K562 (cell line): ENCODE measurements around the gene ATP5PD. TPM values are rescaled to one million over a fixed set of nuclear protein-coding genes. Genes with fewer than 3 reads are reported as not detected.

ENCODE experiments used
- ARID2 ChIP-seq: fragments of 450-650 bp; IDR thresholded peaks from 2 replicates; pipeline ENCODE4 v1.6.1; 2017; ENCODE audit warnings: antibody characterized with exemption, mild to moderate bottlenecking
- BACH1 ChIP-seq: fragments of 200-800 bp; sonication (Bioruptor generic); IDR thresholded peaks from 2 replicates; pipeline ENCODE4 v1.6.1; 2016; ENCODE audit warnings: missing genetic modification characterization, missing compliant biosample characterization
- HMG20B ChIP-seq: fragments of 250-450 bp; sonication (Bioruptor Pico); IDR thresholded peaks from 2 replicates; pipeline ENCODE4 v1.5.0; 2021; ENCODE audit warnings: mild to moderate bottlenecking
- HNRNPH1 ChIP-seq: fragments of 200-400 bp; formaldehyde crosslinking; optimal IDR thresholded peaks from 2 replicates; pipeline ENCODE3; 2017; ENCODE audit warnings: low read depth, mild to moderate bottlenecking, low read length, moderate library complexity
- MAFF ChIP-seq: IDR thresholded peaks from 2 replicates; pipeline ENCODE4 v1.6.1; 2012; ENCODE audit warnings: low read length, improper control_type of control experiment
- MBD2 ChIP-seq: sonication (generic); IDR thresholded peaks from 2 replicates; pipeline ENCODE4 v1.6.1; 2016; ENCODE audit warnings: low read depth, borderline replicate concordance
- MCM3 ChIP-seq: fragments of 450-650 bp; IDR thresholded peaks from 2 replicates; pipeline ENCODE4 v1.6.1; 2016
- NFIX ChIP-seq: fragments of 250-450 bp; sonication (Bioruptor Pico); IDR thresholded peaks from 2 replicates; pipeline ENCODE4 v1.4.0; 2020; ENCODE audit warnings: low read depth, mild to moderate bottlenecking, moderate library complexity
- NFRKB ChIP-seq: fragments of 450-650 bp; IDR thresholded peaks from 2 replicates; pipeline ENCODE4 v1.6.1; 2016; ENCODE audit warnings: low read depth
- NFXL1 ChIP-seq: fragments of 450-650 bp; formaldehyde crosslinking; IDR thresholded peaks from 2 replicates; pipeline ENCODE4 v1.4.0; 2021; ENCODE audit warnings: mild to moderate bottlenecking
- NR2C2 ChIP-seq, 2 experiments: fragments of 200-800 bp in 1 of 2; sonication (Bioruptor generic) in 1 of 2; sonication (generic) in 1 of 2; formaldehyde crosslinking in 1 of 2; IDR thresholded peaks; 2 replicates each; pipeline versions ENCODE4 v1.6.1 to v1.8.0; 2016 to 2022; ENCODE audit warnings: mild to moderate bottlenecking in 1 of 2, missing compliant biosample characterization in 1 of 2, missing genetic modification characterization in 1 of 2, missing genetic modification reagents in 1 of 2
- NR4A1 ChIP-seq, 2 experiments: fragments of 250-450 bp in 1 of 2; fragments of 450-650 bp in 1 of 2; sonication (Bioruptor Pico) in 1 of 2; IDR thresholded peaks; 2 replicates each; pipeline versions ENCODE4 v1.4.0 to v1.6.1; 2016 to 2020; ENCODE audit warnings: mild to moderate bottlenecking in 2 of 2, missing compliant biosample characterization in 1 of 2, missing genetic modification characterization in 1 of 2, moderate library complexity in 1 of 2
- OTX1 ChIP-seq: fragments of 450-650 bp; formaldehyde crosslinking; IDR thresholded peaks from 2 replicates; pipeline ENCODE4 v1.4.0; 2022; ENCODE audit warnings: mild to moderate bottlenecking
- RBM15 ChIP-seq: fragments of 200-400 bp; formaldehyde crosslinking; IDR thresholded peaks from 2 replicates; pipeline ENCODE4 v1.6.1; 2018; ENCODE audit warnings: mild to moderate bottlenecking, low read length, moderate library complexity; ENCODE audit not compliant: insufficient read depth
- RBM17 ChIP-seq: fragments of 200-400 bp; formaldehyde crosslinking; IDR thresholded peaks from 2 replicates; pipeline ENCODE4 v1.6.1; 2017; ENCODE audit warnings: low read depth, mild to moderate bottlenecking, low read length, borderline replicate concordance
- RFX5 ChIP-seq: IDR thresholded peaks from 2 replicates; pipeline ENCODE4 v1.6.1; 2011; ENCODE audit warnings: low read depth, mild to moderate bottlenecking, improper control_type of control experiment, low read length
- SMAD4 ChIP-seq: fragments of 250-450 bp; sonication (Bioruptor Pico); conservative IDR thresholded peaks from 2 replicates; pipeline ENCODE4 v1.8.0; 2021; ENCODE audit warnings: inconsistent platforms, mild to moderate bottlenecking, moderate library complexity
- SREBF2 ChIP-seq: sonication (generic); formaldehyde crosslinking; IDR thresholded peaks from 2 replicates; pipeline ENCODE4 v1.4.0; 2020; ENCODE audit warnings: mild to moderate bottlenecking, missing genetic modification reagents
- STAT5B ChIP-seq: fragments of 250-450 bp; sonication (Bioruptor Pico); IDR thresholded peaks from 2 replicates; pipeline ENCODE4 v1.8.0; 2021; ENCODE audit warnings: mild to moderate bottlenecking, inconsistent platforms
- TAL1 ChIP-seq: fragments of 450-650 bp; IDR thresholded peaks from 2 replicates; pipeline ENCODE4 v1.6.1; 2016; ENCODE audit warnings: mild to moderate bottlenecking
- UBTF ChIP-seq, 2 experiments: IDR thresholded peaks; 2 replicates each; pipeline ENCODE4 v1.6.1; 2012; ENCODE audit warnings: improper control_type of control experiment in 2 of 2, low read depth in 2 of 2, low read length in 2 of 2, borderline replicate concordance in 1 of 2
- ZNF282 ChIP-seq: sonication (generic); formaldehyde crosslinking; IDR thresholded peaks from 2 replicates; pipeline ENCODE4 v1.8.1; 2023; ENCODE audit warnings: missing genetic modification reagents
- polyA plus RNA-seq, 8 experiments: library from polyadenylated mRNA; depleted of rRNA in 4 of 8; stranded (reverse) in 5 of 8; unstranded in 3 of 8; fragments of >200 nt; fragmentation: Nextera tagmentation in 2 of 8; fragmentation: Illumina TruSeq in 1 of 8; extraction: Ambion mirVana in 2 of 8; extraction: Trizol in 1 of 8; gene quantifications; 2 replicates each; pipeline versions ENCODE4 v1.2.1 to v1.2.3, GENCODE V29; 2011 to 2014; ENCODE audit warnings: inconsistent platforms in 1 of 8, missing spikeins in 1 of 8
- total RNA-seq, 7 experiments: library from RNA; depleted of rRNA in 6 of 7; stranded (reverse); fragments of >200 nt in 6 of 7; fragmentation: Illumina TruSeq in 2 of 7; extraction: Trizol in 2 of 7; gene quantifications; 2 replicates each; pipeline versions ENCODE4 v1.2.1 to v1.2.3, GENCODE V29; 2011 to 2021; ENCODE audit warnings: low replicate concordance in 1 of 7
- TF ChIP-seq, protein P1 (sequence below), 2 experiments: fragments of 450-650 bp in 1 of 2; sonication (generic) in 1 of 2; formaldehyde crosslinking in 1 of 2; IDR thresholded peaks in 1 of 2; conservative IDR thresholded peaks in 1 of 2; 2 replicates each; pipeline versions ENCODE4 v1.6.1 to v1.8.1; 2016 to 2023; ENCODE audit warnings: mild to moderate bottlenecking in 2 of 2, moderate library complexity in 2 of 2, inconsistent platforms in 1 of 2, missing genetic modification reagents in 1 of 2

ATP5PD gene
- total and polyA plus RNA-seq, 9 of the 15 experiments (the other 6 are each of a cell fraction or from before 2014, with no cell fraction given) = 271 to 828 (median 432) TPM

- TF ChIP-seq, protein P1, sequence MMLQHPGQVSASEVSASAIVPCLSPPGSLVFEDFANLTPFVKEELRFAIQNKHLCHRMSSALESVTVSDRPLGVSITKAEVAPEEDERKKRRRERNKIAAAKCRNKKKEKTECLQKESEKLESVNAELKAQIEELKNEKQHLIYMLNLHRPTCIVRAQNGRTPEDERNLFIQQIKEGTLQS (IDR thresholded peaks at IDR 0.05) = no peak
- TF ChIP-seq, protein P1 (CRISPR knock-in tag; conservative IDR thresholded peaks at IDR 0.05) = 0 out of 2 replicates have a peak, but pooled peaks have one; percentile 24
- TF ChIP-seq NR4A1 (CRISPR knock-in tag; IDR thresholded peaks at IDR 0.05) (no peak), NR4A1 (tag; IDR thresholded peaks at IDR 0.05) (no peak), SREBF2 (CRISPR knock-in tag) (no peak), SMAD4 (no peak), STAT5B (no peak), UBTF (IDR thresholded peaks at IDR 0.05; ENCODE audit: borderline replicate concordance in 1 of 2, low read depth in 2 of 2, low read length in 2 of 2) (0 out of 4 replicates have a peak, but pooled peaks of 1 of the 2 experiments have one; percentile 34), NFIX (CRISPR knock-in tag) (no peak), NFRKB (peak; percentile 79), ZNF282 (CRISPR knock-in tag) (no peak), TAL1 (no peak), OTX1 (CRISPR knock-in tag) (0 out of 2 replicates have a peak, but pooled peaks have one; percentile 54), RBM15 (no peak), HMG20B (CRISPR knock-in tag) (no peak), MCM3 (no peak), HNRNPH1 (no peak), NFXL1 (CRISPR knock-in tag) (no peak), MBD2 (peak; percentile 97), BACH1 (no peak), RFX5 (no peak), RBM17 (no peak), ARID2 (no peak), MAFF (no peak; the same call in 1 of the 2 replicates), NR2C2 (CRISPR knock-in tag; IDR thresholded peaks at IDR 0.05) (peak; percentile 71; the same call in 1 of the 2 replicates), NR2C2 (tag; IDR thresholded peaks at IDR 0.05) (peak; percentile 79)
Measured at GRCh38 chr17:75046407-75047289, at the start of gene ATP5PD, which contains the start of gene KCTD2 (continued).
